HT1080 (cell line): Measurements from ENCODE around the gene PTPRF. TPM values are rescaled to one million over a fixed set of nuclear protein-coding genes. Genes with fewer than 3 reads are reported as not detected.

ENCODE experiments used
- DNase-seq: peaks from one replicate; pipeline ENCODE4 v3.0.0-alpha.2; 2015; ENCODE audit warnings: low read depth
- total RNA-seq: library from RNA; depleted of rRNA; stranded (reverse); fragments of >200 nt; shearing (Covaris generic); gene quantifications from 2 replicates; pipeline ENCODE4 v1.2.3, GENCODE V29; 2014

PTPRF gene
- total RNA-seq, 1 experiment from 2014 or later: 41.7 TPM

- no peak for DNase-seq
Measured at GRCh38 chr1:43512681-43513080, 18.0 kb upstream of the PTPRF start.

GRCh38 chr1:43513471-43514173, 17.1 kb upstream of the PTPRF start:
- no peak for DNase-seq

GRCh38 chr1:43518935-43519686, 11.6 kb upstream of the PTPRF start:
- no peak for DNase-seq

- no peak for DNase-seq
Measured at GRCh38 chr1:43520100-43520778, 10.4 kb upstream of the PTPRF start.

GRCh38 chr1:43521078-43521477, 9.6 kb upstream of the PTPRF start:
- DNase-seq: no peak

- no peak for DNase-seq
Measured at GRCh38 chr1:43521756-43522155, 8.9 kb upstream of the PTPRF start.

GRCh38 chr1:43522431-43522775, 8.3 kb upstream of the PTPRF start:
- DNase-seq: no peak

- DNase-seq: peak; percentile 87
Measured at GRCh38 chr1:43522776-43523480, 7.8 kb upstream of the PTPRF start.

GRCh38 chr1:43524804-43525203, 5.9 kb upstream of the PTPRF start:
- DNase-seq: no peak

- DNase-seq: peak; percentile 79
Measured at GRCh38 chr1:43526002-43526401, 4.7 kb upstream of the PTPRF start.

GRCh38 chr1:43527111-43527878, 3.4 kb upstream of the PTPRF start:
- no peak for DNase-seq

- DNase-seq: peak; percentile 80
Measured at GRCh38 chr1:43529206-43529731, 1.4 kb upstream of the PTPRF start.

GRCh38 chr1:43531107-43531905, 623 bp downstream of the PTPRF start:
- peak; percentile 13 for DNase-seq

- DNase-seq: no peak
Measured at GRCh38 chr1:43531906-43532584, 1.4 kb downstream of the PTPRF start.

GRCh38 chr1:43532716-43533115, 2.0 kb downstream of the PTPRF start:
- no peak for DNase-seq

GRCh38 chr1:43533584-43533983, 2.9 kb downstream of the PTPRF start:
- no peak for DNase-seq

- DNase-seq: no peak
Measured at GRCh38 chr1:43534256-43534655, 3.6 kb downstream of the PTPRF start.

GRCh38 chr1:43536196-43536863, 5.6 kb downstream of the PTPRF start:
- DNase-seq: no peak

- no peak for DNase-seq
Measured at GRCh38 chr1:43536864-43537358, 6.2 kb downstream of the PTPRF start.
